ENCODE results near the gene NLN.

Gene NLN

GRCh38 chr5:65818592-65818991 lies 96.6 kb downstream of the NLN start:
- DNase-seq = no peak
- 99% methylated on average over 4 of the region's 4 CpGs for WGBS
- no peak overlapping the region for H2AFZ ChIP-seq (ENCODE audit: low read depth, low read length)
- H3K4me3 ChIP-seq (ENCODE audit: insufficient read depth in 1 of 2, low read depth in 1 of 2, low read length in 2 of 2) = no peak overlapping the region
- H3K27me3 ChIP-seq (ENCODE audit: control insufficient read depth in 1 of 2, insufficient read depth in 1 of 2, low read length in 2 of 2) = no peaks in the 10 kb centered on the region
- H2BK12ac ChIP-seq (ENCODE audit: low read length in 2 of 2) = no peak overlapping the region
- no peak overlapping the region for H3K14ac ChIP-seq (ENCODE audit: low read length in 2 of 2)
- H3K4me2 ChIP-seq (ENCODE audit: low read length, poor library complexity, severe bottlenecking) = no peak overlapping the region
- H3K4me1 ChIP-seq (ENCODE audit: control insufficient read depth, insufficient read depth, low read depth, low read length) = peaks cover 2% of the 10 kb centered on the region
- no peak overlapping the region for H3K23ac ChIP-seq (ENCODE audit: low read length in 2 of 2)
- no peaks in the 10 kb centered on the region for H3K9me3 ChIP-seq (ENCODE audit: control insufficient read depth, low read length)
- no peak overlapping the region for H2AK5ac ChIP-seq (ENCODE audit: low read length, severe bottlenecking)
- H3K27ac ChIP-seq (ENCODE audit: low read length, poor library complexity, severe bottlenecking) = no peak overlapping the region
- H4K91ac ChIP-seq (ENCODE audit: low read length) = no peak overlapping the region
- H3K9ac ChIP-seq (ENCODE audit: low read length) = no peak overlapping the region
- no peak overlapping the region for H3K18ac ChIP-seq (ENCODE audit: low read depth in 1 of 2, low read length in 2 of 2)
- H2BK120ac ChIP-seq (ENCODE audit: low read depth, low read length) = no peak overlapping the region
- H2BK5ac ChIP-seq (ENCODE audit: low read depth, low read length, poor library complexity, severe bottlenecking) = no peak overlapping the region
- H3K79me1 ChIP-seq (replicated peaks; ENCODE audit: low read length, poor library complexity, severe bottlenecking) = peaks cover 4% of the 10 kb centered on the region
- peaks cover 0 to 40% of the 10 kb centered on the region in 2 experiments for H3K36me3 ChIP-seq (ENCODE audit: control insufficient read depth in 1 of 2, insufficient read depth in 2 of 2, low read depth in 1 of 2, low read length in 2 of 2)
- no peak overlapping the region for H4K8ac ChIP-seq (ENCODE audit: low read length)
- H2BK15ac ChIP-seq (ENCODE audit: low read depth, poor library complexity, severe bottlenecking) = no peak overlapping the region
- no peak overlapping the region for H3K4ac ChIP-seq (ENCODE audit: low read depth in 1 of 2, low read length in 2 of 2)

- Histone ChIP-seq H3K4me3 (ENCODE audit: insufficient read depth in 1 of 2, low read depth in 1 of 2, low read length in 2 of 2) (no peak overlapping the region), H3K18ac (ENCODE audit: low read depth in 1 of 2, low read length in 2 of 2) (no peak overlapping the region), H2AFZ (ENCODE audit: low read depth, low read length) (no peak overlapping the region), H3K4ac (ENCODE audit: low read depth in 1 of 2, low read length in 2 of 2) (no peak overlapping the region), H2BK12ac (ENCODE audit: low read length in 2 of 2) (no peak overlapping the region), H4K8ac (ENCODE audit: low read length) (no peak overlapping the region), H3K27ac (ENCODE audit: low read length, poor library complexity, severe bottlenecking) (no peak overlapping the region), H3K4me2 (ENCODE audit: low read length, poor library complexity, severe bottlenecking) (no peak overlapping the region), H3K79me1 (replicated peaks; ENCODE audit: low read length, poor library complexity, severe bottlenecking) (peaks cover 4% of the 10 kb centered on the region), H3K23ac (ENCODE audit: low read length in 2 of 2) (no peak overlapping the region), H3K9me3 (ENCODE audit: control insufficient read depth, low read length) (no peaks in the 10 kb centered on the region), H3K36me3 (ENCODE audit: control insufficient read depth in 1 of 2, insufficient read depth in 2 of 2, low read depth in 1 of 2, low read length in 2 of 2) (peaks cover 0 to 32% of the 10 kb centered on the region in 2 experiments), H2BK5ac (ENCODE audit: low read depth, low read length, poor library complexity, severe bottlenecking) (no peak overlapping the region), H3K9ac (ENCODE audit: low read length) (no peak overlapping the region), H2BK15ac (ENCODE audit: low read depth, poor library complexity, severe bottlenecking) (no peak overlapping the region), H4K91ac (ENCODE audit: low read length) (no peak overlapping the region), H3K14ac (ENCODE audit: low read length in 2 of 2) (no peak overlapping the region), H3K4me1 (ENCODE audit: control insufficient read depth, insufficient read depth, low read depth, low read length) (peaks cover 2% of the 10 kb centered on the region), H3K27me3 (ENCODE audit: control insufficient read depth in 1 of 2, insufficient read depth in 1 of 2, low read length in 2 of 2) (no peaks in the 10 kb centered on the region), H2AK5ac (ENCODE audit: low read length, severe bottlenecking) (no peak overlapping the region), H2BK120ac (ENCODE audit: low read depth, low read length) (no peak overlapping the region)
- DNase-seq = no peak
- 63% methylated on average over 3 of the region's 3 CpGs for WGBS
Observed at GRCh38 chr5:65819215-65819904, 97.4 kb downstream of the NLN start.

GRCh38 chr5:65819905-65820240 lies 97.9 kb downstream of the NLN start:
- Histone ChIP-seq H4K8ac (ENCODE audit: low read length) (no peak overlapping the region), H2BK15ac (ENCODE audit: low read depth, poor library complexity, severe bottlenecking) (no peak overlapping the region), H3K4me1 (ENCODE audit: control insufficient read depth, insufficient read depth, low read depth, low read length) (peaks cover 2% of the 10 kb centered on the region), H3K27me3 (ENCODE audit: control insufficient read depth in 1 of 2, insufficient read depth in 1 of 2, low read length in 2 of 2) (no peaks in the 10 kb centered on the region), H3K36me3 (ENCODE audit: control insufficient read depth in 1 of 2, insufficient read depth in 2 of 2, low read depth in 1 of 2, low read length in 2 of 2) (peaks cover 0 to 30% of the 10 kb centered on the region in 2 experiments), H2BK12ac (ENCODE audit: low read length in 2 of 2) (no peak overlapping the region), H3K79me1 (replicated peaks; ENCODE audit: low read length, poor library complexity, severe bottlenecking) (peaks cover 6% of the 10 kb centered on the region), H3K18ac (ENCODE audit: low read depth in 1 of 2, low read length in 2 of 2) (no peak overlapping the region), H2AK5ac (ENCODE audit: low read length, severe bottlenecking) (no peak overlapping the region), H2BK120ac (ENCODE audit: low read depth, low read length) (no peak overlapping the region), H3K4me3 (ENCODE audit: insufficient read depth in 1 of 2, low read depth in 1 of 2, low read length in 2 of 2) (no peak overlapping the region), H3K23ac (ENCODE audit: low read length in 2 of 2) (no peak overlapping the region), H3K14ac (ENCODE audit: low read length in 2 of 2) (no peak overlapping the region), H3K4ac (ENCODE audit: low read depth in 1 of 2, low read length in 2 of 2) (no peak overlapping the region), H4K91ac (ENCODE audit: low read length) (no peak overlapping the region), H2AFZ (ENCODE audit: low read depth, low read length) (no peak overlapping the region), H2BK5ac (ENCODE audit: low read depth, low read length, poor library complexity, severe bottlenecking) (no peak overlapping the region), H3K9ac (ENCODE audit: low read length) (no peak overlapping the region), H3K9me3 (ENCODE audit: control insufficient read depth, low read length) (no peaks in the 10 kb centered on the region), H3K27ac (ENCODE audit: low read length, poor library complexity, severe bottlenecking) (no peak overlapping the region), H3K4me2 (ENCODE audit: low read length, poor library complexity, severe bottlenecking) (no peak overlapping the region)
- no peak for DNase-seq

GRCh38 chr5:65820373-65820772 lies 98.4 kb downstream of the NLN start:
- Histone ChIP-seq H3K4me2 (ENCODE audit: low read length, poor library complexity, severe bottlenecking) (no peak overlapping the region), H3K4ac (ENCODE audit: low read depth in 1 of 2, low read length in 2 of 2) (no peak overlapping the region), H4K91ac (ENCODE audit: low read length) (no peak overlapping the region), H2BK120ac (ENCODE audit: low read depth, low read length) (no peak overlapping the region), H3K9ac (ENCODE audit: low read length) (no peak overlapping the region), H3K79me1 (replicated peaks; ENCODE audit: low read length, poor library complexity, severe bottlenecking) (peaks cover 6% of the 10 kb centered on the region), H2AFZ (ENCODE audit: low read depth, low read length) (no peak overlapping the region), H3K4me3 (ENCODE audit: insufficient read depth in 1 of 2, low read depth in 1 of 2, low read length in 2 of 2) (no peak overlapping the region), H3K27me3 (ENCODE audit: control insufficient read depth in 1 of 2, insufficient read depth in 1 of 2, low read length in 2 of 2) (no peaks in the 10 kb centered on the region), H3K18ac (ENCODE audit: low read depth in 1 of 2, low read length in 2 of 2) (no peak overlapping the region), H2BK12ac (ENCODE audit: low read length in 2 of 2) (no peak overlapping the region), H3K9me3 (ENCODE audit: control insufficient read depth, low read length) (no peaks in the 10 kb centered on the region), H3K4me1 (ENCODE audit: control insufficient read depth, insufficient read depth, low read depth, low read length) (peaks cover 2% of the 10 kb centered on the region), H3K23ac (ENCODE audit: low read length in 2 of 2) (no peak overlapping the region), H2BK15ac (ENCODE audit: low read depth, poor library complexity, severe bottlenecking) (no peak overlapping the region), H3K36me3 (ENCODE audit: control insufficient read depth in 1 of 2, insufficient read depth in 2 of 2, low read depth in 1 of 2, low read length in 2 of 2) (peaks cover 0 to 25% of the 10 kb centered on the region in 2 experiments), H2AK5ac (ENCODE audit: low read length, severe bottlenecking) (no peak overlapping the region), H4K8ac (ENCODE audit: low read length) (no peak overlapping the region), H2BK5ac (ENCODE audit: low read depth, low read length, poor library complexity, severe bottlenecking) (no peak overlapping the region), H3K14ac (ENCODE audit: low read length in 2 of 2) (no peak overlapping the region), H3K27ac (ENCODE audit: low read length, poor library complexity, severe bottlenecking) (no peak overlapping the region)
- WGBS = 75% methylated on average over 1 of the region's 2 CpGs
- no peak for DNase-seq
